HCT116 (cell line): ENCODE results near the gene GALNS.

Source experiments
- CBX3 ChIP-seq: IDR thresholded peaks from 2 replicates; pipeline ENCODE4 v1.6.1; 2012; ENCODE audit warnings: low read depth
- CTCF ChIP-seq, 3 experiments: fragments of 200-600 bp in 1 of 3; sonication (generic) in 1 of 3; IDR thresholded peaks in 2 of 3; conservative IDR thresholded peaks in 1 of 3; 2 replicates each; pipeline ENCODE4 v1.5.1; 2012 to 2017; ENCODE audit warnings: low read depth in 2 of 3, low read length in 2 of 3, antibody characterized with exemption in 1 of 3, borderline replicate concordance in 1 of 3, control low read depth in 1 of 3, mild to moderate bottlenecking in 1 of 3, mixed read lengths in 1 of 3, mixed run types in 1 of 3, moderate library complexity in 1 of 3; ENCODE audit not compliant: insufficient read depth in 1 of 3
- EZH2 ChIP-seq: fragments of 200-600 bp; sonication (generic); IDR thresholded peaks from 2 replicates; pipeline ENCODE4 v1.6.1; 2017; ENCODE audit warnings: antibody characterized with exemption, mixed run types
- EZH2phosphoT487 ChIP-seq: fragments of 200-600 bp; IDR thresholded peaks from 2 replicates; pipeline ENCODE4 v1.6.1; 2018; ENCODE audit warnings: antibody characterized with exemption, borderline replicate concordance
- JUND ChIP-seq: IDR thresholded peaks from 2 replicates; pipeline ENCODE4 v1.6.1; 2012
- POLR2A ChIP-seq: IDR thresholded peaks from 2 replicates; pipeline ENCODE4 v1.7.0; 2011; ENCODE audit warnings: borderline replicate concordance; ENCODE audit not compliant: insufficient read depth, insufficient read length; ENCODE audit errors: extremely low read depth
- POLR2AphosphoS5 ChIP-seq: IDR thresholded peaks from 2 replicates; pipeline ENCODE4 v1.6.1; 2011; ENCODE audit warnings: mild to moderate bottlenecking, low read depth, low read length, moderate library complexity
- RAD21 ChIP-seq: IDR thresholded peaks from 2 replicates; pipeline ENCODE4 v1.6.1; 2012; ENCODE audit warnings: low read depth, mild to moderate bottlenecking
- SP1 ChIP-seq: IDR thresholded peaks from 2 replicates; pipeline ENCODE4 v1.6.1; 2012; ENCODE audit warnings: low read depth
- YY1 ChIP-seq: IDR thresholded peaks from 2 replicates; pipeline ENCODE4 v1.6.1; 2011; ENCODE audit warnings: low read length, low read depth, moderate library complexity, mild to moderate bottlenecking; ENCODE audit not compliant: insufficient replicate concordance; ENCODE audit errors: extremely low read depth
- ZFX ChIP-seq: fragments of 450-650 bp; IDR thresholded peaks from 2 replicates; pipeline ENCODE4 v1.6.1; 2017

- TF ChIP-seq EZH2 = no peak
- no peak for TF ChIP-seq POLR2AphosphoS5
- TF ChIP-seq CBX3 = no peak
- no peak for TF ChIP-seq ZFX
- TF ChIP-seq JUND = no peak
- no peak for TF ChIP-seq YY1
- no peak for TF ChIP-seq RAD21
- no peak for TF ChIP-seq POLR2A
- TF ChIP-seq CTCF (IDR thresholded peaks at IDR 0.05 in 2 of 3, conservative IDR thresholded peaks at IDR 0.05 in 1 of 3; ENCODE audit: borderline replicate concordance in 1 of 3, insufficient read depth in 1 of 3, low read depth in 2 of 3, low read length in 2 of 3) = no peak
- TF ChIP-seq EZH2phosphoT487 = no peak
- no peak for TF ChIP-seq SP1
Observed at GRCh38 chr16:88804173-88804551, 52.6 kb downstream of the GALNS start.
